K562 (cell line): ENCODE data around the gene POLL. TPM values are rescaled to one million over a fixed set of nuclear protein-coding genes. Genes with fewer than 3 reads are reported as not detected.
A peak's percentile ranks its signal among the peaks of the same experiment; 100 is the strongest.

Experiments used
- ARHGAP35 ChIP-seq: fragments of 450-650 bp; IDR thresholded peaks from 2 replicates; pipeline ENCODE4 v1.6.1; 2018; ENCODE audit not compliant: partially characterized antibody
- CBFB ChIP-seq: sonication (generic); formaldehyde crosslinking; IDR thresholded peaks from 2 replicates; pipeline ENCODE4 v1.4.0; 2020; ENCODE audit warnings: mild to moderate bottlenecking, missing genetic modification reagents
- EP300 ChIP-seq: IDR thresholded peaks from 2 replicates; pipeline ENCODE4 v1.6.1; 2012; ENCODE audit warnings: low read length, improper control_type of control experiment
- FIP1L1 ChIP-seq: fragments of 200-400 bp; formaldehyde crosslinking; IDR thresholded peaks from 2 replicates; pipeline ENCODE4 v1.6.1; 2018; ENCODE audit warnings: mild to moderate bottlenecking, low read depth, low read length; ENCODE audit not compliant: poor library complexity, severe bottlenecking
- HNRNPK ChIP-seq: fragments of 200-400 bp; formaldehyde crosslinking; IDR thresholded peaks from one replicate; pipeline ENCODE4 v1.6.1; 2018; ENCODE audit warnings: mild to moderate bottlenecking, low read depth, low read length; ENCODE audit not compliant: poor library complexity, severe bottlenecking
- MEF2A ChIP-seq: IDR thresholded peaks from 2 replicates; pipeline ENCODE4 v1.6.1; 2011; ENCODE audit warnings: low read depth, mild to moderate bottlenecking, low read length, moderate library complexity; ENCODE audit not compliant: control insufficient read depth
- MYNN ChIP-seq, 2 experiments: sonication (generic); formaldehyde crosslinking in 1 of 2; IDR thresholded peaks; 2 replicates each; pipeline versions ENCODE4 v1.5.0 to v1.6.1; 2016 to 2020; ENCODE audit warnings: antibody characterized with exemption in 1 of 2, missing genetic modification reagents in 1 of 2
- RCOR1 ChIP-seq, 2 experiments: IDR thresholded peaks; 2 replicates each; pipeline ENCODE4 v1.6.1; 2012; ENCODE audit warnings: low read depth in 2 of 2, low read length in 2 of 2, borderline replicate concordance in 1 of 2, improper control_type of control experiment in 1 of 2
- U2AF2 ChIP-seq: fragments of 200-400 bp; formaldehyde crosslinking; optimal IDR thresholded peaks from 2 replicates; pipeline ENCODE3; 2017; ENCODE audit warnings: low read depth, mild to moderate bottlenecking, low read length
- XRCC5 ChIP-seq: fragments of 200-400 bp; formaldehyde crosslinking; IDR thresholded peaks from 2 replicates; pipeline ENCODE4 v1.6.1; 2017; ENCODE audit warnings: low read depth, mild to moderate bottlenecking, low read length
- ZNF197 ChIP-seq: fragments of 200-800 bp; sonication (Bioruptor generic); IDR thresholded peaks from 2 replicates; pipeline ENCODE4 v1.6.1; 2016; ENCODE audit warnings: low read depth, missing genetic modification characterization, missing compliant biosample characterization
- ZNF395 ChIP-seq: fragments of 200-800 bp; sonication (Bioruptor generic); IDR thresholded peaks from 2 replicates; pipeline ENCODE4 v1.6.1; 2017; ENCODE audit warnings: missing genetic modification characterization, missing compliant biosample characterization
- ZNF584 ChIP-seq: fragments of 200-800 bp; sonication (Bioruptor generic); IDR thresholded peaks from 2 replicates; pipeline ENCODE4 v1.6.1; 2016; ENCODE audit warnings: low read depth, mild to moderate bottlenecking, missing genetic modification characterization, missing compliant biosample characterization
- ZZZ3 ChIP-seq: fragments of 450-650 bp; IDR thresholded peaks from 2 replicates; pipeline ENCODE4 v1.6.1; 2016; ENCODE audit warnings: antibody characterized with exemption, mild to moderate bottlenecking, moderate library complexity
- polyA plus RNA-seq, 8 experiments: library from polyadenylated mRNA; depleted of rRNA in 4 of 8; stranded (reverse) in 5 of 8; unstranded in 3 of 8; fragments of >200 nt; fragmentation: Nextera tagmentation in 2 of 8; fragmentation: Illumina TruSeq in 1 of 8; extraction: Ambion mirVana in 2 of 8; extraction: Trizol in 1 of 8; gene quantifications; 2 replicates each; pipeline versions ENCODE4 v1.2.1 to v1.2.3, GENCODE V29; 2011 to 2014; ENCODE audit warnings: inconsistent platforms in 1 of 8, missing spikeins in 1 of 8
- total RNA-seq, 7 experiments: library from RNA; depleted of rRNA in 6 of 7; stranded (reverse); fragments of >200 nt in 6 of 7; fragmentation: Illumina TruSeq in 2 of 7; extraction: Trizol in 2 of 7; gene quantifications; 2 replicates each; pipeline versions ENCODE4 v1.2.1 to v1.2.3, GENCODE V29; 2011 to 2021; ENCODE audit warnings: low replicate concordance in 1 of 7
- TF ChIP-seq, protein P1 (sequence below): sonication (generic); formaldehyde crosslinking; IDR thresholded peaks from 2 replicates; pipeline ENCODE4 v1.8.1; 2023; ENCODE audit warnings: mild to moderate bottlenecking, missing genetic modification reagents, moderate library complexity
- TF ChIP-seq, protein P2 (sequence below): fragments of 450-650 bp; IDR thresholded peaks from 2 replicates; pipeline ENCODE4 v1.6.1; 2017; ENCODE audit warnings: antibody characterized with exemption, mild to moderate bottlenecking
- TF ChIP-seq, protein P3 (sequence below): fragments of 150-350 bp; conservative IDR thresholded peaks from 2 replicates; pipeline ENCODE4 v1.6.1; 2014; ENCODE audit warnings: low read length

The POLL gene
- total and polyA plus RNA-seq, 9 of the 15 experiments (the other 6 are each of a cell fraction or from before 2014, with no cell fraction given), result 1.2 to 18.7 (median 10.9) TPM

DNA sequence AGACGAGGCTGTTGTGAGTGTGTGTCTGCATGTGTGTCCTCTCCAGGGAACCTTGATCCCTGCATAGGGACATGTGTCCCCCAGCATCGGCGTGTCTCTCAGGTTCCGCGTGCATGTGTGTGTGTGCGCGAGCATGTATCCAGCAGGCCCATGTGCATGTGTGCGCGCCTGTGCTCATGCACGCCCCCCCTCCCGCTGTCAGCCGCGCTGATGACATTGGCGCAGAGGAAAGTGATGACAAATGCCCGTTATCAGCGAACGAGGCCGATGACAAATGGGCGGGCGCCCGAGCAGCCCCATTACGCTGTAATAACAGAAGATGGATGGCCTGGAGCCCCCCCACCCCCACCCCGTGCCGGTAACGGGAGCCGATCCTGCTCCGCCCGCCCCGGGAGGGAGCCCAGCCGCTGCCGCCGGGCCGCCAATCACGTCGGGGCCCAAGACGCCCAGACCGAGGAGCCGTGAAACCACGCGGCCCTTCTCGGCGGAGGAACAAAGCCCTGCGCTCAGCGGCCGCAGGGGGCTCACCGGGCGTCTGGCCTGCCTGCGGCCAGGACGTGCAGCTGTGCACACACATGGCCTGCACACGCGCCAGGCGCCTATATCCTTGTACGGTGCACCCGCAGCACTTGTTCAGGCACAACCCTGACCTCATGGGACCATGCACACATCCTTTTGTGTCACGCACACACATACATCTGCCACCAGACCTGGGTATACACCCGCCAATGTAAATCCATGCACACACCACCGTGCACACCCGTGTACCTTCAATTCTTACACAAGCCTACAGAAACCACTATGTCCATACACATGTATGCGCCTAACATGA, 21.5 kb downstream of the POLL start (continued):
- TF ChIP-seq FIP1L1 (no peak), MYNN (IDR thresholded peaks at IDR 0.05) (no peak), MYNN (CRISPR knock-in tag; IDR thresholded peaks at IDR 0.05) (no peak), XRCC5 (no peak), MEF2A (no peak), ZNF395 (no peak), ZNF584 (CRISPR knock-in tag) (no peak), ARHGAP35 (no peak), ZNF197 (CRISPR knock-in tag) (no peak), CBFB (CRISPR knock-in tag) (no peak), HNRNPK (no peak), RCOR1 (IDR thresholded peaks at IDR 0.05; ENCODE audit: borderline replicate concordance in 1 of 2, low read depth in 2 of 2, low read length in 2 of 2) (peak in 1 of 2 experiments; percentile 59; a peak in 2 of 4 replicates), U2AF2 (no peak), ZZZ3 (no peak), EP300 (0 out of 2 replicates have a peak, but pooled peaks have one; percentile 18)
- TF ChIP-seq, protein P1, sequence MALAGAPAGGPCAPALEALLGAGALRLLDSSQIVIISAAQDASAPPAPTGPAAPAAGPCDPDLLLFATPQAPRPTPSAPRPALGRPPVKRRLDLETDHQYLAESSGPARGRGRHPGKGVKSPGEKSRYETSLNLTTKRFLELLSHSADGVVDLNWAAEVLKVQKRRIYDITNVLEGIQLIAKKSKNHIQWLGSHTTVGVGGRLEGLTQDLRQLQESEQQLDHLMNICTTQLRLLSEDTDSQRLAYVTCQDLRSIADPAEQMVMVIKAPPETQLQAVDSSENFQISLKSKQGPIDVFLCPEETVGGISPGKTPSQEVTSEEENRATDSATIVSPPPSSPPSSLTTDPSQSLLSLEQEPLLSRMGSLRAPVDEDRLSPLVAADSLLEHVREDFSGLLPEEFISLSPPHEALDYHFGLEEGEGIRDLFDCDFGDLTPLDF (CRISPR knock-in tag), result no peak
- TF ChIP-seq, protein P2, sequence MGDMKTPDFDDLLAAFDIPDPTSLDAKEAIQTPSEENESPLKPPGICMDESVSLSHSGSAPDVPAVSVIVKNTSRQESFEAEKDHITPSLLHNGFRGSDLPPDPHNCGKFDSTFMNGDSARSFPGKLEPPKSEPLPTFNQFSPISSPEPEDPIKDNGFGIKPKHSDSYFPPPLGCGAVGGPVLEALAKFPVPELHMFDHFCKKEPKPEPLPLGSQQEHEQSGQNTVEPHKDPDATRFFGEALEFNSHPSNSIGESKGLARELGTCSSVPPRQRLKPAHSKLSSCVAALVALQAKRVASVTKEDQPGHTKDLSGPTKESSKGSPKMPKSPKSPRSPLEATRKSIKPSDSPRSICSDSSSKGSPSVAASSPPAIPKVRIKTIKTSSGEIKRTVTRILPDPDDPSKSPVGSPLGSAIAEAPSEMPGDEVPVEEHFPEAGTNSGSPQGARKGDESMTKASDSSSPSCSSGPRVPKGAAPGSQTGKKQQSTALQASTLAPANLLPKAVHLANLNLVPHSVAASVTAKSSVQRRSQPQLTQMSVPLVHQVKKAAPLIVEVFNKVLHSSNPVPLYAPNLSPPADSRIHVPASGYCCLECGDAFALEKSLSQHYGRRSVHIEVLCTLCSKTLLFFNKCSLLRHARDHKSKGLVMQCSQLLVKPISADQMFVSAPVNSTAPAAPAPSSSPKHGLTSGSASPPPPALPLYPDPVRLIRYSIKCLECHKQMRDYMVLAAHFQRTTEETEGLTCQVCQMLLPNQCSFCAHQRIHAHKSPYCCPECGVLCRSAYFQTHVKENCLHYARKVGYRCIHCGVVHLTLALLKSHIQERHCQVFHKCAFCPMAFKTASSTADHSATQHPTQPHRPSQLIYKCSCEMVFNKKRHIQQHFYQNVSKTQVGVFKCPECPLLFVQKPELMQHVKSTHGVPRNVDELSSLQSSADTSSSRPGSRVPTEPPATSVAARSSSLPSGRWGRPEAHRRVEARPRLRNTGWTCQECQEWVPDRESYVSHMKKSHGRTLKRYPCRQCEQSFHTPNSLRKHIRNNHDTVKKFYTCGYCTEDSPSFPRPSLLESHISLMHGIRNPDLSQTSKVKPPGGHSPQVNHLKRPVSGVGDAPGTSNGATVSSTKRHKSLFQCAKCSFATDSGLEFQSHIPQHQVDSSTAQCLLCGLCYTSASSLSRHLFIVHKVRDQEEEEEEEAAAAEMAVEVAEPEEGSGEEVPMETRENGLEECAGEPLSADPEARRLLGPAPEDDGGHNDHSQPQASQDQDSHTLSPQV, result 0 out of 2 replicates have a peak, but pooled peaks have one; percentile 20
- TF ChIP-seq, protein P3, sequence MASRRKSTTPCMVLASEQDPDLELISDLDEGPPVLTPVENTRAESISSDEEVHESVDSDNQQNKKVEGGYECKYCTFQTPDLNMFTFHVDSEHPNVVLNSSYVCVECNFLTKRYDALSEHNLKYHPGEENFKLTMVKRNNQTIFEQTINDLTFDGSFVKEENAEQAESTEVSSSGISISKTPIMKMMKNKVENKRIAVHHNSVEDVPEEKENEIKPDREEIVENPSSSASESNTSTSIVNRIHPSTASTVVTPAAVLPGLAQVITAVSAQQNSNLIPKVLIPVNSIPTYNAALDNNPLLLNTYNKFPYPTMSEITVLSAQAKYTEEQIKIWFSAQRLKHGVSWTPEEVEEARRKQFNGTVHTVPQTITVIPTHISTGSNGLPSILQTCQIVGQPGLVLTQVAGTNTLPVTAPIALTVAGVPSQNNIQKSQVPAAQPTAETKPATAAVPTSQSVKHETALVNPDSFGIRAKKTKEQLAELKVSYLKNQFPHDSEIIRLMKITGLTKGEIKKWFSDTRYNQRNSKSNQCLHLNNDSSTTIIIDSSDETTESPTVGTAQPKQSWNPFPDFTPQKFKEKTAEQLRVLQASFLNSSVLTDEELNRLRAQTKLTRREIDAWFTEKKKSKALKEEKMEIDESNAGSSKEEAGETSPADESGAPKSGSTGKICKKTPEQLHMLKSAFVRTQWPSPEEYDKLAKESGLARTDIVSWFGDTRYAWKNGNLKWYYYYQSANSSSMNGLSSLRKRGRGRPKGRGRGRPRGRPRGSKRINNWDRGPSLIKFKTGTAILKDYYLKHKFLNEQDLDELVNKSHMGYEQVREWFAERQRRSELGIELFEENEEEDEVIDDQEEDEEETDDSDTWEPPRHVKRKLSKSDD, result no peak
